ENCODE measurements around the gene WBP11. TPM values are rescaled to one million over a fixed set of nuclear protein-coding genes. Genes with fewer than 3 reads are reported as not detected.

WBP11 gene
- total RNA-seq, 1 experiment from 2014 or later: 67.4 TPM

- TF ChIP-seq ZBTB33 (IDR thresholded peaks at IDR 0.05; ENCODE audit: extremely low read depth, insufficient replicate concordance, low read length): no peak
- no peak for TF ChIP-seq SRF (IDR thresholded peaks at IDR 0.05; ENCODE audit: low read depth)
- no peak for TF ChIP-seq JUND (IDR thresholded peaks at IDR 0.05)
- TF ChIP-seq CTCF (IDR thresholded peaks at IDR 0.05 in 2 of 3, conservative IDR thresholded peaks at IDR 0.05 in 1 of 3; ENCODE audit: borderline replicate concordance in 1 of 3, insufficient read depth in 1 of 3, low read depth in 2 of 3, low read length in 2 of 3): no peak
- no peak for TF ChIP-seq YY1 (IDR thresholded peaks at IDR 0.05; ENCODE audit: extremely low read depth, insufficient replicate concordance, low read depth, low read length)
- TF ChIP-seq ZFX (IDR thresholded peaks at IDR 0.05): no peak
- no peak for TF ChIP-seq TCF7L2 (IDR thresholded peaks at IDR 0.05; ENCODE audit: borderline replicate concordance, extremely low read depth, insufficient read depth, insufficient read length)
- TF ChIP-seq SP1 (IDR thresholded peaks at IDR 0.05; ENCODE audit: low read depth): no peak
These were observed 20.5 kb downstream of the WBP11 start (continued) for GRCh38 chr12:14782756-14783155.

GRCh38 chr12:14781563-14781962 is 21.7 kb downstream of the WBP11 start:
- intact Hi-C loops (cut with micrococcal nuclease): no loop called here
- Histone ChIP-seq H3K36me3 (ENCODE audit: control insufficient read depth in 1 of 2, insufficient read depth in 2 of 2, low read length in 2 of 2) (peaks cover 6 to 9% of the 10 kb centered on the region in 2 experiments; a peak in 3 of 4 replicates), H3K4me2 (ENCODE audit: low read length) (no peak overlapping the region), H3K79me2 (ENCODE audit: insufficient read depth, low read length) (no peaks in the 10 kb centered on the region), H2AFZ (ENCODE audit: low read depth, low read length, poor library complexity, severe bottlenecking) (no peak overlapping the region), H3K27me3 (ENCODE audit: insufficient read depth, low read length) (no peaks in the 10 kb centered on the region), H3K9me3 (ENCODE audit: control insufficient read depth in 1 of 2, insufficient read depth in 1 of 2, low read depth in 1 of 2, low read length in 2 of 2) (no peaks in the 10 kb centered on the region), H3K9ac (ENCODE audit: low read length) (no peak overlapping the region), H3K4me3 (replicated peaks in 1 of 2; ENCODE audit: low read depth in 1 of 2, low read length in 2 of 2) (no peak overlapping the region), H3K27ac (ENCODE audit: low read depth, low read length) (no peak overlapping the region), H4K20me1 (ENCODE audit: insufficient read depth) (no peaks in the 10 kb centered on the region), H3K4me1 (ENCODE audit: control insufficient read depth in 1 of 2, insufficient read depth in 2 of 2, low read length in 2 of 2) (peaks cover 11 to 12% of the 10 kb centered on the region in 2 experiments), H3K9me2 (ENCODE audit: insufficient read depth) (no peaks in the 10 kb centered on the region)
- DNase-seq (ENCODE audit: low read depth, low spot score): no peak
- BruUV-seq (replicated peaks): no TSS peak
- ChIA-PET RAD21 (ENCODE audit: low non-redundant PET in 1 of 2, low total read pairs in 2 of 2, uncharacterized antibody in 2 of 2, unreplicated experiment in 2 of 2) (no interaction called here), CTCF (interaction anchor here (1.1 kb wide), 1 partner anchor 25 kb away, joined by 3 read pairs; no protein-coding TSS in a partner anchor), POLR2A (interaction anchor here (1.6 kb wide), 1 partner anchor 10 kb away, joined by 5 read pairs; a partner anchor contains a TSS)
- TF ChIP-seq CTCF (IDR thresholded peaks at IDR 0.05 in 2 of 3, conservative IDR thresholded peaks at IDR 0.05 in 1 of 3; ENCODE audit: borderline replicate concordance in 1 of 3, insufficient read depth in 1 of 3, low read depth in 2 of 3, low read length in 2 of 3): no peak
- no peak for TF ChIP-seq EZH2 (IDR thresholded peaks at IDR 0.05)
- TF ChIP-seq YY1 (IDR thresholded peaks at IDR 0.05; ENCODE audit: extremely low read depth, insufficient replicate concordance, low read depth, low read length): no peak
- no peak for ATAC-seq
